Measurements from ENCODE around the gene RBMS2. TPM values are rescaled to one million over a fixed set of nuclear protein-coding genes. Genes with fewer than 3 reads are reported as not detected.

Gene RBMS2
- total RNA-seq, 4 donors from 2014 or later, result 4.1 to 11.0 (median 5.4) TPM

- DNase-seq (peak; percentile 93 to 94), ATAC-seq (peak; percentile 80 to 83)
- no peaks in the 10 kb centered on the region for H3K27me3 ChIP-seq
- H3K4me1 ChIP-seq, result peaks cover 44 to 73% of the 10 kb centered on the region in 2 donors
- H3K27ac ChIP-seq, result peak overlapping the region; percentile 95 to 99 (median 97)
- intact Hi-C loops (cut with DNase I; ENCODE audit: low total_unique reads), result loop anchor here (1.0 to 10.0 kb wide), 7 partner anchors 124 to 911 kb away; partner anchors contain the start of genes APOF, CD63, COQ10A and DDIT3
- H3K4me3 ChIP-seq, result peak overlapping the region; percentile 73 to 88 (median 78)
- in situ Hi-C loops (cut with MboI; ENCODE audit: low sequenced_read_pairs in 4 of 4), result loop anchor here in 3 of 4 donors (5.0 to 25.0 kb wide), 4 partner anchors 51 to 876 kb away; partner anchors contain the start of genes NACA (in 2 of the 3), PTGES3 (in 2 of the 3), DDIT3 (in 1 of the 3) and MBD6 (in 1 of the 3)
- peaks cover 5 to 38% of the 10 kb centered on the region in 2 donors for H3K36me3 ChIP-seq
- H3K9me3 ChIP-seq, result no peaks in the 10 kb centered on the region
- TF ChIP-seq CTCF (IDR thresholded peaks at IDR 0.05 in 4 of 5, conservative IDR thresholded peaks at IDR 0.05 in 1 of 5) (no peak), POLR2A (IDR thresholded peaks at IDR 0.05) (peak; percentile 74 to 84)
These were observed 114.4 kb downstream of the RBMS2 start for GRCh38 chr12:56635806-56636674.

- DNase-seq (peak; percentile 98 to 99), ATAC-seq (peak; percentile 74 to 79)
- H3K27ac ChIP-seq, result peak overlapping the region; percentile 95 to 99 (median 97)
- in situ Hi-C loops (cut with MboI; ENCODE audit: low sequenced_read_pairs in 4 of 4) (loop anchor here in 3 of 4 donors (5.0 to 25.0 kb wide), 4 partner anchors 50 to 875 kb away; partner anchors contain the start of genes NACA (in 2 of the 3), PTGES3 (in 2 of the 3), DDIT3 (in 1 of the 3) and MBD6 (in 1 of the 3)), intact Hi-C loops (cut with DNase I; ENCODE audit: low total_unique reads) (loop anchor here (1.0 to 10.0 kb wide), 9 partner anchors 51 to 912 kb away; partner anchors contain the start of genes APOF, CD63, COQ10A and DDIT3)
- no peaks in the 10 kb centered on the region for H3K9me3 ChIP-seq
- peaks cover 36 to 64% of the 10 kb centered on the region in 2 donors for H3K4me1 ChIP-seq
- H3K27me3 ChIP-seq, result no peaks in the 10 kb centered on the region
- TF ChIP-seq POLR2A (IDR thresholded peaks at IDR 0.05) (peak in 1 of 2 donors; percentile 58), CTCF (IDR thresholded peaks at IDR 0.05 in 4 of 5, conservative IDR thresholded peaks at IDR 0.05 in 1 of 5) (peak; percentile 47 to 75 (median 60))
- H3K36me3 ChIP-seq, result peaks cover 5 to 47% of the 10 kb centered on the region in 2 donors
- peak overlapping the region; percentile 73 to 88 (median 78) for H3K4me3 ChIP-seq
These were observed 115.3 kb downstream of the RBMS2 start for GRCh38 chr12:56636675-56637540.

GRCh38 chr12:56637621-56638020, 116.0 kb downstream of the RBMS2 start:
- Histone ChIP-seq H3K4me3 (no peak overlapping the region), H3K9me3 (no peaks in the 10 kb centered on the region), H3K27ac (peak overlapping the region; percentile 95 to 99 (median 97)), H3K36me3 (peaks cover 7 to 54% of the 10 kb centered on the region in 2 donors), H3K27me3 (no peaks in the 10 kb centered on the region), H3K4me1 (peaks cover 33 to 63% of the 10 kb centered on the region in 2 donors)
- intact Hi-C loops (cut with DNase I; ENCODE audit: low total_unique reads) (loop anchor here (1.0 to 10.0 kb wide), 8 partner anchors 51 to 913 kb away; partner anchors contain the start of genes APOF, CD63, COQ10A and DDIT3), in situ Hi-C loops (cut with MboI; ENCODE audit: low sequenced_read_pairs in 4 of 4) (loop anchor here in 3 of 4 donors (5.0 to 25.0 kb wide), 4 partner anchors 50 to 875 kb away; partner anchors contain the start of genes NACA (in 2 of the 3), PTGES3 (in 2 of the 3), DDIT3 (in 1 of the 3) and MBD6 (in 1 of the 3))
- no peak for TF ChIP-seq CTCF (IDR thresholded peaks at IDR 0.05 in 4 of 5, conservative IDR thresholded peaks at IDR 0.05 in 1 of 5)
- TF ChIP-seq POLR2A (IDR thresholded peaks at IDR 0.05), result no peak
- DNase-seq, result no peak
- no peak for ATAC-seq

- no peak for DNase-seq
- Histone ChIP-seq H3K27me3 (no peaks in the 10 kb centered on the region), H3K4me1 (peaks cover 39 to 54% of the 10 kb centered on the region in 2 donors), H3K36me3 (peaks cover 17 to 79% of the 10 kb centered on the region in 2 donors), H3K9me3 (no peaks in the 10 kb centered on the region), H3K27ac (peak overlapping the region in 1 of 4 donors; percentile 99), H3K4me3 (no peak overlapping the region)
- in situ Hi-C loops (cut with MboI; ENCODE audit: low sequenced_read_pairs in 4 of 4) (loop anchor here in 2 of 4 donors (10.0 to 25.0 kb wide), 2 partner anchors 84 to 871 kb away; partner anchors contain the start of genes DDIT3 (in 1 of the 2), MBD6 (in 1 of the 2) and NACA (in 1 of the 2)), intact Hi-C loops (cut with DNase I; ENCODE audit: low total_unique reads) (no loop called here)
- no peak for ATAC-seq
- no peak for TF ChIP-seq POLR2A (IDR thresholded peaks at IDR 0.05)
- TF ChIP-seq CTCF (IDR thresholded peaks at IDR 0.05 in 4 of 5, conservative IDR thresholded peaks at IDR 0.05 in 1 of 5), result no peak
These were observed 119.6 kb downstream of the RBMS2 start for GRCh38 chr12:56641219-56641618.
